Ovary (tissue), 9 donors: ENCODE data around the gene ZNF385C. TPM values are rescaled to one million over a fixed set of nuclear protein-coding genes. Genes with fewer than 3 reads are reported as not detected.

ENCODE experiments used
- DNase-seq, 5 donors: peaks; one replicate each; pipeline ENCODE4 v3.0.0-alpha.2; 2019 to 2020
- H3K27ac ChIP-seq, 2 donors: fragments of 200-600 bp; one replicate each; pipeline versions ENCODE4 v1.5.1 to v1.8.0; 2019 to 2022
- H3K27me3 ChIP-seq: fragments of 200-600 bp; one replicate; pipeline ENCODE4 v1.8.0; 2022
- H3K36me3 ChIP-seq: fragments of 200-600 bp; sonication (generic); one replicate; pipeline ENCODE4 v1.5.1; 2019
- H3K4me1 ChIP-seq: one replicate; pipeline ENCODE4 v1.8.1; 2013; ENCODE audit warnings: mild to moderate bottlenecking, moderate library complexity; ENCODE audit not compliant: insufficient read depth
- H3K4me3 ChIP-seq: fragments of 200-600 bp; sonication (generic); one replicate; pipeline ENCODE4 v1.5.1; 2017
- H3K9me3 ChIP-seq, 2 donors: fragments of 200-600 bp in 1 of 2; sonication (generic) in 1 of 2; one replicate each; pipeline versions ENCODE4 v1.5.1 to v1.8.1; 2013 to 2019; ENCODE audit warnings: mild to moderate bottlenecking in 1 of 2, moderate library complexity in 1 of 2
- CTCF ChIP-seq, 3 donors: fragments of 450-650 bp in 2 of 3; fragments of 200-600 bp in 1 of 3; IDR thresholded peaks; one replicate each; pipeline versions ENCODE4 v1.5.1 to v1.8.0; 2016 to 2022; ENCODE audit warnings: antibody characterized with exemption in 3 of 3, mild to moderate bottlenecking in 1 of 3
- EP300 ChIP-seq: sonication (generic); formaldehyde crosslinking; IDR thresholded peaks from one replicate; pipeline ENCODE4 v1.6.1; 2017; ENCODE audit warnings: antibody characterized with exemption
- POLR2A ChIP-seq: fragments of 450-650 bp; IDR thresholded peaks from one replicate; pipeline ENCODE4 v1.6.1; 2017; ENCODE audit warnings: antibody characterized with exemption, mild to moderate bottlenecking, moderate library complexity
- WGBS, 3 donors: extraction: QIAGEN DNeasy Blood & Tissue Kit in 1 of 3; methylation state at CpG; one replicate each; pipeline versions ENCODE4 v1.1.5 to v1.1.7; 2013 to 2017; 5-methylcytosine and 5-hydroxymethylcytosine counted together
- intact Hi-C, 4 donors: fragments of 100-400 bp; cut with DNase I; formaldehyde crosslinking; loops; one replicate each; pipeline versions ENCODE4 v1.11.0 to v1.15.1; 2022 to 2023
- polyA plus RNA-seq, 2 donors: library from polyadenylated mRNA; stranded (reverse); fragments of 200-250 nt in 1 of 2; fragments of 350-450 nt in 1 of 2; fragmentation: Illumina TruSeq in 1 of 2; extraction: RNeasy Lipid Tissue Mini Kit (QIAGEN cat#74804) in 1 of 2; gene quantifications; one replicate each; pipeline ENCODE4 v1.2.3, GENCODE V29; 2013 to 2014
- total RNA-seq, 7 donors: library from RNA; depleted of rRNA in 2 of 7; stranded (reverse); fragments of >200 nt in 2 of 7; fragmentation: NEBNext Ultra II Directional in 3 of 7; extraction: Animal tissue kit (Norgen Biotek cat#: 25700) in 3 of 7; gene quantifications; one replicate each; pipeline versions ENCODE4 v1.1.0 to v1.2.4, GENCODE V29; 2016 to 2023
- donor health status: DM: no; HTN: no; CAD: no; lungs with moderate emphysema.
- donor health status: DM: no; HTN: no; CAD: no.
- donor health status: Bipolar disorder and iron deficiency.
- donor health status: DM: yes; HTN: yes; CAD: no.
- donor health status: DM: no; HTN: no; CAD: no.
- donor health status: DM: yes; HTN: yes; CAD: no.

The ZNF385C gene
- total and polyA plus RNA-seq, 9 donors, result 0.36 to 3.0 (median 1.7) TPM

- intact Hi-C loops, result no loop called here
Observed at GRCh38 chr17:42001729-42002128, 96.5 kb downstream of the ZNF385C start.

GRCh38 chr17:42000413-42001133, 97.7 kb downstream of the ZNF385C start:
- no peaks in the 10 kb centered on the region for H3K36me3 ChIP-seq
- WGBS, 3 donors, result 86 to 91% (median 86%) methylated on average over 3 of the region's 3 CpGs

More at GRCh38 chr17:42001729-42002128, 96.5 kb downstream of the ZNF385C start:
- no peak for DNase-seq
- WGBS, 3 donors, result 92 to 93% (median 92%) methylated on average over 2 of the region's 2 CpGs
- Histone ChIP-seq H3K9me3 (no peaks in the 10 kb centered on the region), H3K36me3 (no peaks in the 10 kb centered on the region), H3K4me1 (no peaks in the 10 kb centered on the region), H3K4me3 (no peak overlapping the region), H3K27me3 (no peaks in the 10 kb centered on the region), H3K27ac (no peak overlapping the region)
- no peak for TF ChIP-seq CTCF (IDR thresholded peaks at IDR 0.05)
- no peak for TF ChIP-seq POLR2A
- TF ChIP-seq EP300, result no peak

GRCh38 chr17:41998497-41998896, 99.8 kb downstream of the ZNF385C start:
- WGBS, 3 donors, result 23 to 54% (median 34%) methylated on average over 2 of the region's 2 CpGs
- H3K4me3 ChIP-seq, result no peak overlapping the region
- H3K27me3 ChIP-seq, result no peaks in the 10 kb centered on the region
- no peak overlapping the region for H3K27ac ChIP-seq
- H3K9me3 ChIP-seq, result no peaks in the 10 kb centered on the region
- no peak for DNase-seq
- no peaks in the 10 kb centered on the region for H3K4me1 ChIP-seq
- intact Hi-C loops, result no loop called here
- H3K36me3 ChIP-seq, result no peaks in the 10 kb centered on the region
- no peak for TF ChIP-seq CTCF (IDR thresholded peaks at IDR 0.05)
- TF ChIP-seq POLR2A, result no peak
- no peak for TF ChIP-seq EP300

More at GRCh38 chr17:42000413-42001133, 97.7 kb downstream of the ZNF385C start:
- Histone ChIP-seq H3K4me1 (no peaks in the 10 kb centered on the region), H3K4me3 (no peak overlapping the region), H3K9me3 (no peaks in the 10 kb centered on the region), H3K27ac (no peak overlapping the region), H3K27me3 (no peaks in the 10 kb centered on the region)
- no peak for DNase-seq
- intact Hi-C loops, result no loop called here
- no peak for TF ChIP-seq CTCF (IDR thresholded peaks at IDR 0.05)
- TF ChIP-seq POLR2A, result no peak

- DNase-seq, result no peak
- Histone ChIP-seq H3K4me1 (no peaks in the 10 kb centered on the region), H3K36me3 (no peaks in the 10 kb centered on the region), H3K9me3 (no peaks in the 10 kb centered on the region), H3K4me3 (no peak overlapping the region), H3K27ac (no peak overlapping the region), H3K27me3 (no peaks in the 10 kb centered on the region)
- intact Hi-C loops, result no loop called here
- TF ChIP-seq POLR2A (no peak), CTCF (IDR thresholded peaks at IDR 0.05) (no peak), EP300 (no peak)
- 83 to 95% (median 85%) methylated on average over 2 of the region's 2 CpGs for WGBS, 3 donors
Observed at GRCh38 chr17:41996855-41997164, 101.5 kb downstream of the ZNF385C start.
